Loucy (cell line): ENCODE measurements around the gene MCM5.

ENCODE experiments used
- H2AFZ ChIP-seq: fragments of 200-600 bp; sonication (generic); 2 replicates; pipeline ENCODE4 v1.6.0; 2016; ENCODE audit warnings: antibody characterized with exemption, mild to moderate bottlenecking, low read length, moderate library complexity
- H3F3A ChIP-seq: fragments of 200-600 bp; 2 replicates; pipeline ENCODE4 v1.6.0; 2016; ENCODE audit warnings: antibody characterized with exemption, low read depth, mild to moderate bottlenecking
- H3K27me3 ChIP-seq: fragments of 200-600 bp; sonication (generic); 2 replicates; pipeline ENCODE4 v1.6.1; 2014; ENCODE audit warnings: low read length, mild to moderate bottlenecking; ENCODE audit not compliant: insufficient read depth, poor library complexity, severe bottlenecking
- H3K36me3 ChIP-seq: fragments of 200-600 bp; sonication (generic); 2 replicates; pipeline ENCODE4 v1.6.1; 2016; ENCODE audit warnings: low read length; ENCODE audit not compliant: insufficient read depth
- H3K4me1 ChIP-seq: fragments of 200-600 bp; sonication (generic); 2 replicates; pipeline ENCODE4 v1.5.1; 2014; ENCODE audit warnings: low read length, mild to moderate bottlenecking; ENCODE audit not compliant: insufficient read depth, poor library complexity, severe bottlenecking
- H3K4me2 ChIP-seq: fragments of 200-600 bp; sonication (generic); 2 replicates; pipeline ENCODE4 v1.6.0; 2014; ENCODE audit warnings: antibody characterized with exemption, low read length, low read depth, mild to moderate bottlenecking; ENCODE audit not compliant: poor library complexity, severe bottlenecking
- H3K4me3 ChIP-seq: fragments of 200-600 bp; sonication (generic); 2 replicates; pipeline ENCODE4 v1.5.1; 2014; ENCODE audit warnings: low read length, mild to moderate bottlenecking, mixed read lengths; ENCODE audit not compliant: poor library complexity, severe bottlenecking
- H3K79me2 ChIP-seq: fragments of 200-600 bp; sonication (generic); 2 replicates; pipeline ENCODE4 v1.6.1; 2014; ENCODE audit warnings: low read length; ENCODE audit not compliant: insufficient read depth
- H3K9ac ChIP-seq: fragments of 200-600 bp; sonication (generic); 2 replicates; pipeline ENCODE4 v1.6.0; 2014; ENCODE audit warnings: mild to moderate bottlenecking, low read depth, low read length, moderate library complexity; ENCODE audit not compliant: poor library complexity, severe bottlenecking
- H3K9me2 ChIP-seq: fragments of 200-600 bp; sonication (generic); replicated peaks from 2 replicates; pipeline ENCODE4 v1.6.1; 2016; ENCODE audit warnings: low read depth, low read length, mixed read lengths
- H3K9me3 ChIP-seq: fragments of 200-600 bp; sonication (generic); 2 replicates; pipeline ENCODE4 v1.6.1; 2014; ENCODE audit warnings: mild to moderate bottlenecking, antibody characterized with exemption, low read length, low read depth; ENCODE audit not compliant: insufficient read depth
- H4K20me1 ChIP-seq: fragments of 200-600 bp; sonication (generic); 2 replicates; pipeline ENCODE4 v1.6.0; 2014; ENCODE audit warnings: antibody characterized with exemption, low read length, mild to moderate bottlenecking; ENCODE audit not compliant: insufficient read depth, poor library complexity, severe bottlenecking
- EZH2phosphoT487 ChIP-seq: fragments of 200-600 bp; IDR thresholded peaks from 2 replicates; pipeline ENCODE4 v1.6.1; 2018; ENCODE audit warnings: antibody characterized with exemption, mild to moderate bottlenecking, moderate library complexity, borderline replicate concordance
- TF ChIP-seq, protein P1 (sequence below): fragments of 200-600 bp; sonication (generic); conservative IDR thresholded peaks from 2 replicates; pipeline ENCODE4 v1.5.1; 2014; ENCODE audit warnings: mild to moderate bottlenecking, antibody characterized with exemption, low read length

MCM5 gene

DNA sequence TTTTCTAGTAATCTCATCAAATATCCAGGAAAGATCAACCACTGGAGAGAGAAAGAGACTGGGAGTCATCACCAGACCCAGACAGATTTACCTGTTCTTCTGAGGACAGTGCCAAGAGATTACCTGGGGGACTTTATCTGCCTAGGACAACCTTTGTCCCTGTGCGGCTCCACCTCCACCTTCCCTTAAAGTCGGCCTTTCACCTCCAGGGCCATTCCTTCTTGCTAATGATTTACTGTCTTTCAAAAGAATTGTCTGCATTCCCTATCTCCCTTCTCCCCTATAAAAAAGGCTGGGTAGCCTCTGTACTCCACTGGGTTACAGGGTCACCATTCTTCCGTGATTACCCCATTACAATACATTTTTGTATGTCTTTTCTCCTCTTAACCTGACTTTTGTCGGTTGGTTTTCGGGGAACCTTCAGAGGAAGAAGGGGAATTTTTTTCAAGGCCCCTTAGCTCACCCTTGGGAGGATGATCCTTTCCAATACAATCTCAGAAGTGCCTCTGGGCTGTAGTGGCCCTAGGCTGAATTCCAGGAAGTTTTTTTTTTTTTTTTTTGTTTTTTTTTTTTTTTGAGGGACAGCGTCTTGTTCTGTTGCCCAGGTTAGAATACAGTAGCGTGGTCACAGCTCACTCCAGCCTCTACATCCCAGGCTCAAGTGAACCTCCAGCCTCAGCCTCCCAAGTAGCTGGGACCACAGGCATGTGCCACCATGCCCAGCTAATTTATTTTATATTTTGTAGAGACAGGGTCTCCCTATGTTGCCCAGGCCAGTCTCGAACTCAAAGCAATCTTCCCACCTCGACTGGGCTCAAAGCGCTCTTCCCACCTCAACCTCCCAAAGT lies 20.6 kb upstream of the MCM5 start:
- Histone ChIP-seq H3K9ac (no peak overlapping the region), H4K20me1 (no peaks in the 10 kb centered on the region), H3K36me3 (no peaks in the 10 kb centered on the region), H3K9me3 (no peaks in the 10 kb centered on the region), H3K79me2 (no peaks in the 10 kb centered on the region), H3K4me1 (peaks cover 22% of the 10 kb centered on the region), H3K4me2 (no peak overlapping the region), H3K9me2 (no peaks in the 10 kb centered on the region), H3K27me3 (no peaks in the 10 kb centered on the region), H3F3A (no peaks in the 10 kb centered on the region), H2AFZ (no peak overlapping the region), H3K4me3 (no peak overlapping the region)
- TF ChIP-seq, protein P1, sequence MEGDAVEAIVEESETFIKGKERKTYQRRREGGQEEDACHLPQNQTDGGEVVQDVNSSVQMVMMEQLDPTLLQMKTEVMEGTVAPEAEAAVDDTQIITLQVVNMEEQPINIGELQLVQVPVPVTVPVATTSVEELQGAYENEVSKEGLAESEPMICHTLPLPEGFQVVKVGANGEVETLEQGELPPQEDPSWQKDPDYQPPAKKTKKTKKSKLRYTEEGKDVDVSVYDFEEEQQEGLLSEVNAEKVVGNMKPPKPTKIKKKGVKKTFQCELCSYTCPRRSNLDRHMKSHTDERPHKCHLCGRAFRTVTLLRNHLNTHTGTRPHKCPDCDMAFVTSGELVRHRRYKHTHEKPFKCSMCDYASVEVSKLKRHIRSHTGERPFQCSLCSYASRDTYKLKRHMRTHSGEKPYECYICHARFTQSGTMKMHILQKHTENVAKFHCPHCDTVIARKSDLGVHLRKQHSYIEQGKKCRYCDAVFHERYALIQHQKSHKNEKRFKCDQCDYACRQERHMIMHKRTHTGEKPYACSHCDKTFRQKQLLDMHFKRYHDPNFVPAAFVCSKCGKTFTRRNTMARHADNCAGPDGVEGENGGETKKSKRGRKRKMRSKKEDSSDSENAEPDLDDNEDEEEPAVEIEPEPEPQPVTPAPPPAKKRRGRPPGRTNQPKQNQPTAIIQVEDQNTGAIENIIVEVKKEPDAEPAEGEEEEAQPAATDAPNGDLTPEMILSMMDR = no peak
- no peak for TF ChIP-seq EZH2phosphoT487

DNA sequence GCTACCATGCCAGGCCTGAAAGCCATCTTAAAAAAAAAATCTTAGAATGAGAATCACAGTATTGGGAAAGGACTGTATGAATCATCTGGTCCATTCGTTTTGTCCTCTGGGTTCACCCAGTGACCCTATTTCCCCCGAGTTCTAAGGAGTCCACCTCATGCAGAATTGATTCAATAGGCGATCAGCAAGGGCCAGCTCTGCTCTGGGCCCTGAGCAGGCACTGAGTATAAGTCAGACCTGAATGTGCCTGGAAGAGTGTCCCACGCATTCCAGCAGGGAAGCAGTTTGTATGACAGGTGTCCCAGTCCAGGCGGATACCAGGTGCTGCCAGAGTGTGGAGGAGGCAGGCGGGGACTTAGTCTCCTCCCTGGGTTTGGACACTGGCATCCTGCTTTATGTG lies 19.9 kb upstream of the MCM5 start:
- H3K27me3 ChIP-seq = no peaks in the 10 kb centered on the region

DNA sequence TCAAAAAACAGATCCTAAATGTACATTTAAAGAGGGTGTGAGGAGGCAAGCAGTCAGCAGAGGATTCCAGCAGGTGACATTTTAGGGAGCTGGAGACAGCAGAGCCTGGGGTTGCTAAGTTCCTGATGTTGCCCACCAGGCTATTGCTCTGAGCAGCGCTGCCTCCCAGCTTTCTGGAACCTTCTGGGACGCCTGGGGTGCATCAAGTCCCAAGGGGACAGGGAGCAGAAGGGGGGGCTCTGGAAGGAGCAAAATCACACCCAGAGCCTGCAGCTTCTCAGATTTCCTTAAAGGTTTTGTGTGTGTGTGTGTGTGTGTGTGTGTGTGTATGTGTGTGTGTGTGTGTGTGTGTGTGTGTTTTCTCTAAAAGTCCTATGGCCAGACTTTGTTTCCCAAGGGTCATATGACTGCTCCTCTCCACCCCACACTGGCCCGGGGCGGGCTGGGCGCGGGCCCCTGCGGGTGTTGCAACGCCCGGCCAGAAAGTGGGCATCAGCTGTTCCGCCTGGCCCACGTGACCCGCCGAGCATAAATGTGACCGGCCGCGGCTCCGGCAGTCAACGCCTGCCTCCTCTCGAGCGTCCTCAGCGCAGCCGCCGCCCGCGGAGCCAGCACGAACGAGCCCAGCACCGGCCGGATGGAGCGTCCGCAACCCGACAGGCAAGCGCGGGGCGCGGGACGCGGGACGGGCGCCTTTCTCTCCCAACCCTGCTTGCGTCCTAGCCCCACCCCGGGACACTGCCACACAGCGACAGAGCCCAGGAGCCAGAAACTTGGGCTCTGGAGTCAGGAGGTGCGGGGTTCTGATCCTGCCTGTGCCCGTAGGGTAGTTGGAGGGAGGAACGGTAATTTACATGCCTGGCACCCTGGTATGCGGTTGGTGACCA lies 19.2 kb upstream of the MCM5 start, which contains the start of gene HMOX1:
Gene HMOX1 (plus strand): TSS at position 560 of the 887 bp plus-strand sequence. CDS start 78 bp downstream, at position 638.
- TF ChIP-seq EZH2phosphoT487 = no peak
- TF ChIP-seq, protein P1 = no peak
- H3K27me3 ChIP-seq = no peaks in the 10 kb centered on the region
- peaks cover 19% of the 10 kb centered on the region for H3K4me1 ChIP-seq
- peak within 1 kb of the TSS; percentile 65 for H3K4me3 ChIP-seq
- H2AFZ ChIP-seq = peak within 1 kb of the TSS; percentile 83
- H3K9me3 ChIP-seq = no peaks in the 10 kb centered on the region
- H4K20me1 ChIP-seq = no peaks in the 10 kb centered on the region
- H3K4me2 ChIP-seq = peak within 1 kb of the TSS; percentile 74
- H3K9me2 ChIP-seq = no peaks in the 10 kb centered on the region
- H3K36me3 ChIP-seq = no peaks in the 10 kb centered on the region
- no peaks in the 10 kb centered on the region for H3K79me2 ChIP-seq
- H3K9ac ChIP-seq = peak within 1 kb of the TSS; percentile 64
- H3F3A ChIP-seq = no peaks in the 10 kb centered on the region

More for the DNA sequence above, 19.9 kb upstream of the MCM5 start:
- no peaks in the 10 kb centered on the region for H3K9me3 ChIP-seq
- H3K4me2 ChIP-seq = no peak overlapping the region
- H2AFZ ChIP-seq = no peak overlapping the region
- H3K9ac ChIP-seq = no peak overlapping the region
- H3K9me2 ChIP-seq = no peaks in the 10 kb centered on the region
- H3K4me1 ChIP-seq = peaks cover 22% of the 10 kb centered on the region
- TF ChIP-seq EZH2phosphoT487 = no peak
- TF ChIP-seq, protein P1 = no peak
- H3K4me3 ChIP-seq = no peak overlapping the region
- no peaks in the 10 kb centered on the region for H3F3A ChIP-seq
- H4K20me1 ChIP-seq = no peaks in the 10 kb centered on the region
- no peaks in the 10 kb centered on the region for H3K36me3 ChIP-seq
- no peaks in the 10 kb centered on the region for H3K79me2 ChIP-seq
